Endothelial cell of hepatic sinusoid (primary cell): ENCODE results near the gene CLEC4C.
"Not testable (repeated sequence)": the region's sequence is repeated elsewhere in the genome, so short reads cannot be mapped to it uniquely, and the experiment has no call there.

Source experiments
- in situ Hi-C: cut with HindIII; loops from 2 replicates; pipeline ENCODE4 v1.10.0; 2017; ENCODE audit warnings: low sequenced_read_pairs

CLEC4C gene

GRCh38 chr12:7747246-7747645, at the start of gene CLEC4C:
CLEC4C (minus strand) TSS chr12:7747375; CDS start chr12:7747348, 27 bp downstream.
- in situ Hi-C loops = no loop called here

- in situ Hi-C loops = no loop called here
These were observed 46.0 kb upstream of the CLEC4C start for GRCh38 chr12:7793211-7793610.

GRCh38 chr12:7788884-7789528, 41.8 kb upstream of the CLEC4C start, which contains the start of gene NANOG:
NANOG (plus strand) TSS chr12:7789402; CDS start chr12:7789615, 213 bp downstream.
- in situ Hi-C loops = loop anchor here (10.0 kb wide), 1 partner anchor 74 kb away; the partner anchor contains the start of gene DPPA3

- in situ Hi-C loops = loop anchor here (10.0 kb wide), 1 partner anchor 73 kb away; the partner anchor contains the start of gene DPPA3
These were observed 41.1 kb upstream of the CLEC4C start for GRCh38 chr12:7788294-7788660.

GRCh38 chr12:7787574-7788293, 40.6 kb upstream of the CLEC4C start:
- in situ Hi-C loops = loop anchor here (10.0 kb wide), 1 partner anchor 73 kb away; the partner anchor contains the start of gene DPPA3

- in situ Hi-C loops = loop anchor here (10.0 kb wide), 1 partner anchor 70 kb away; the partner anchor contains the start of gene DPPA3
These were observed 37.5 kb upstream of the CLEC4C start for GRCh38 chr12:7784701-7785100.

GRCh38 chr12:7783433-7783832, 36.3 kb upstream of the CLEC4C start:
- in situ Hi-C loops = loop anchor here (10.0 kb wide), 1 partner anchor 69 kb away; the partner anchor contains the start of gene DPPA3

GRCh38 chr12:7782055-7782454, 34.9 kb upstream of the CLEC4C start:
- in situ Hi-C loops = loop anchor here (10.0 kb wide), 1 partner anchor 67 kb away; the partner anchor contains the start of gene DPPA3

GRCh38 chr12:7781274-7781673, 34.1 kb upstream of the CLEC4C start:
- in situ Hi-C loops = loop anchor here (10.0 kb wide), 1 partner anchor 66 kb away; the partner anchor contains the start of gene DPPA3

- in situ Hi-C loops = no loop called here
These were observed 22.8 kb upstream of the CLEC4C start for GRCh38 chr12:7769999-7770398.

GRCh38 chr12:7758766-7759140, 11.6 kb upstream of the CLEC4C start:
- in situ Hi-C loops = no loop called here

GRCh38 chr12:7756993-7757392, 9.8 kb upstream of the CLEC4C start:
- in situ Hi-C loops = no loop called here

GRCh38 chr12:7755668-7756067, 8.5 kb upstream of the CLEC4C start:
- in situ Hi-C loops = not testable (repeated sequence)

- in situ Hi-C loops = not testable (repeated sequence)
These were observed 5.1 kb upstream of the CLEC4C start for GRCh38 chr12:7751941-7752922.

GRCh38 chr12:7751394-7751793, 4.2 kb upstream of the CLEC4C start:
- in situ Hi-C loops = no loop called here

- in situ Hi-C loops = no loop called here
These were observed 3.2 kb upstream of the CLEC4C start for GRCh38 chr12:7750350-7750749.

GRCh38 chr12:7749442-7749841, 2.3 kb upstream of the CLEC4C start:
- in situ Hi-C loops = no loop called here

- in situ Hi-C loops = no loop called here
These were observed 1.7 kb upstream of the CLEC4C start for GRCh38 chr12:7748852-7749251.

GRCh38 chr12:7732993-7733392, 14.2 kb downstream of the CLEC4C start:
- in situ Hi-C loops = no loop called here

GRCh38 chr12:7731486-7731885, 15.7 kb downstream of the CLEC4C start:
- in situ Hi-C loops = no loop called here

GRCh38 chr12:7730984-7731383, 16.2 kb downstream of the CLEC4C start:
- in situ Hi-C loops = not testable (repeated sequence)
